ENCODE measurements around the gene MAP6D1.
A peak's percentile ranks its signal among the peaks of the same experiment; 100 is the strongest.

MAP6D1 gene

DNA sequence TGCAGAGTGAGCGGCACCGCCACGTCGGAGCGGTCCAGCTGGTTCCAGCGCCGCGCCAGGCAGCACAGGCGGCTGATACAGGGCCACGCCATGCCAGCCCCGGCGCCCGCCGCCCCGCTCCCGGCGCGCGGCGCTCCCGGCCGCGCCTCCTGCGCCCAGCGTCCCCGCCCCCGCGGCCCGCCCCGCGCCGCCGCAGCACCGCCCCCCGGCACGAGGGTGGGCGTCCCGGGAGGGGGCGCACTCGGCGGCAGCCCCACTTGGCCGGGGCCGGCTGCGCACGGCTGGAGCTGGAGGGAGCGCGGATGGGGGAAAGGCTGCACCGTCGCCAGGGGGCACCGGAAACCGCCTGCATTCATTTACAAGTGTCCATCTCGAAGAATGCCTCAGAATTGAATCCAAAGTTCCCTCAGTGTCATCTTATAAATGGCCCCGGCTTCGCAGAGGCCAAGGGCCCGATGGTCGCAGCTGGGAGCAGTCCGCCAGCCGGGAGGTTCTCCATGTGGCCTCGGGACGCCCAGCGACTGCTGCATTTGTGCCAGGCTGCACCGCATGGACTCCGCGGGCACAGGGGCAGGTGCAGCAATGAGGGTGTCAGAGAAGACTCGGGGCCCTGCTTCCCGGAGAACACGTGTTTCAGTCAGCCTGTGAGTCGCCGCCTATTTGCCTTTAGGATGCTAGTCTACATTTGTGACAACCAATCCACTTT, at the start of gene MAP6D1:
TSS of gene MAP6D1 (minus strand) at position 122 of the 706 bp plus-strand sequence. CDS start at position 92, 30 bp downstream.
- DNase-seq (ENCODE audit: insufficient read length, low spot score) (peak; percentile 49), FAIRE-seq (no peak)
- TF ChIP-seq, protein P1, sequence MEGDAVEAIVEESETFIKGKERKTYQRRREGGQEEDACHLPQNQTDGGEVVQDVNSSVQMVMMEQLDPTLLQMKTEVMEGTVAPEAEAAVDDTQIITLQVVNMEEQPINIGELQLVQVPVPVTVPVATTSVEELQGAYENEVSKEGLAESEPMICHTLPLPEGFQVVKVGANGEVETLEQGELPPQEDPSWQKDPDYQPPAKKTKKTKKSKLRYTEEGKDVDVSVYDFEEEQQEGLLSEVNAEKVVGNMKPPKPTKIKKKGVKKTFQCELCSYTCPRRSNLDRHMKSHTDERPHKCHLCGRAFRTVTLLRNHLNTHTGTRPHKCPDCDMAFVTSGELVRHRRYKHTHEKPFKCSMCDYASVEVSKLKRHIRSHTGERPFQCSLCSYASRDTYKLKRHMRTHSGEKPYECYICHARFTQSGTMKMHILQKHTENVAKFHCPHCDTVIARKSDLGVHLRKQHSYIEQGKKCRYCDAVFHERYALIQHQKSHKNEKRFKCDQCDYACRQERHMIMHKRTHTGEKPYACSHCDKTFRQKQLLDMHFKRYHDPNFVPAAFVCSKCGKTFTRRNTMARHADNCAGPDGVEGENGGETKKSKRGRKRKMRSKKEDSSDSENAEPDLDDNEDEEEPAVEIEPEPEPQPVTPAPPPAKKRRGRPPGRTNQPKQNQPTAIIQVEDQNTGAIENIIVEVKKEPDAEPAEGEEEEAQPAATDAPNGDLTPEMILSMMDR (IDR thresholded peaks at IDR 0.05; ENCODE audit: insufficient read depth, missing control alignments) = peak; percentile 43

DNA sequence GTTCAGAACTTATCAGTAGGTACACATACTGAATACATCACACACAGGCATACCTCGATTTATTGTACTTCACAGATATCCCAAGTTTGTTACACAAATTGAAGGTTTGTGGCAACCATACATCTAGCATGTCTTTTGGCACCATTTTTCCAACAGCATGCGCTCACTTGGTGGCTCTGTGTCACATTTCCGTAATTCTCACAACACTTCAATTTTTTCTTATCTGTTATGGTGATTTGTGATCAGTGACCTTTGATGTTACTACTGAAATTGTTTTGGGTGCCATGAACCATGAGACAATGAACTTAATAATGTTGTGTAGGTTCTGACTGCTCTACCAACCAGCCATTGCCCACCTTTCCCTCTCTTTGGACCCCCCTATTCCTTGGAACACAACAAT, 48.5 kb upstream of the MAP6D1 start:
- FAIRE-seq (no peak), DNase-seq (ENCODE audit: insufficient read length, low spot score) (no peak)
- TF ChIP-seq, protein P1 (IDR thresholded peaks at IDR 0.05; ENCODE audit: insufficient read depth, missing control alignments) = no peak

DNA sequence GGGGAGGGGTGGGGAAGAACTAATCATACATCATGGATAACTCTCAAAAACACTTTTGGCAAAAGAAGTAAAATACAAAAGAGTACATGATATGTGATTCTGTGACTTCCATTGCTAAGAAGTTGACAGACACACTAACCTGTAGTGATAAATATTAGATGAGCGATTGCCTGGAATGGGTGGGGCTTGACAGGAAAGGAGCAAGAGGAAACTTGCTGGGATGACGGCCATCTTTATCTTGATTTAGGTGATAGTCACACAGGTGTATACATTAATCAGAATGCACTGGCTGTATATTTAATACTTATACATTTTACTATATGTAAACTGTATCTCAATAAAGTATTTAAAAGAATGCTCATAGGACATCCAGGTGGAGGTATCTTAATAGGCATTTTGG, 46.2 kb upstream of the MAP6D1 start:
- TF ChIP-seq, protein P1 (IDR thresholded peaks at IDR 0.05; ENCODE audit: insufficient read depth, missing control alignments) = no peak
- no peak for DNase-seq (ENCODE audit: insufficient read length, low spot score)
- no peak for FAIRE-seq

DNA sequence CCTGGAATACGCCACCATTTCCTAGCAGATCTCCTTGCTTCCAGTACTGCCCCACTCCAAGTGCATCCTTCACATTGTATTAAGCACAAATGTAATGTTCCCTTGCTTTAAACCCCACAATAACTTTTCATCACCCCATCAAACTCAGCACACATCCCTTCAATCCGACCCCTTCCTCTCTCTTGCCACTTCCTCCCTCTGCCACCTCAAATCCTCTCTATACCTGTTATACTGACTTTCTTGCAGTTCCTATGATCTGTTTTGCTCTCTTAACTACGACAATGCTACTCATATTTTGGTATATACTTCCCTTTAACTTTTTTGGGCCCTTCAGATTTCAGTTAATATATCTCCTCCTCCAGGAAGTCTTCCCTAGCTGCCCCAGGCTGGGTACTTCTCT, 45.2 kb upstream of the MAP6D1 start:
- FAIRE-seq (no peak), DNase-seq (ENCODE audit: insufficient read length, low spot score) (no peak)
- TF ChIP-seq, protein P1 (IDR thresholded peaks at IDR 0.05; ENCODE audit: insufficient read depth, missing control alignments) = no peak

DNA sequence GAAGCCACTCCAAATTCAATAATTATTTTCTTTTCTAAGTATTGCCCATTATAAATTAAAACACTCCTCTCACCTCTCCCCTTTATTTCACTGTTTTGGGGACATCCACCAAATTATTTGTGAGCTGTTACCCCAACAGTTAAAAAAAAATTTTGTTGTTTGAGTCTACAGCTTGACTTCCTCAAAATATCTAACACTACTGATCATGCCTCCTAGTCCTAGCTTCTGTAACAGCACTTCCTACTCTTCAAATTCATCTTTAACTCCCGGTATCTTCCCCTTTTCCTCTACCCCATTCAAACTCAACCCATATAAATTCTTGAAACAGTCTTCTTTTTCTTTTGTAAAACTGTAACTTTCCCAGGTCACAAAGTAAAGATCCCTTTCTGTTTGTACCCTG, 43.4 kb upstream of the MAP6D1 start:
- FAIRE-seq = no peak
- TF ChIP-seq, protein P1 (IDR thresholded peaks at IDR 0.05; ENCODE audit: insufficient read depth, missing control alignments) = no peak
- no peak for DNase-seq (ENCODE audit: insufficient read length, low spot score)

DNA sequence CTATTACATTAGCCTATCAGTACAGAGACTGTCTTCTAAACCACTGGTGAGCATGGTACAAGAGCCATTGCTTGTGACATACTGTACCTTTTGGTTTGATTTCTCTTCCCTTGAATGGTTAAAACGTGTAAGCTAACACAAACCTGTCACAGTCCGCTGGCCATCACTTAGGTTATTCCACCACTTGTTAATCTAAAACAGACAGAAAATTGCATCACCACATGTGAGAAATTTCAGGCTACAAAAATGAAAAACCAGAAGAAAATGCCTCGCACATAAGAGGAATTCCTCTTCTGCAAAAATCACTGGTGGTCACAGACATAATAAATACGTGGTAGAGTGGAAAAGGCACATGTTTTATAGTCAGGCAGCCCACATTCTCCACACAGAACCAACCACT, 37.2 kb upstream of the MAP6D1 start:
- TF ChIP-seq, protein P1 (IDR thresholded peaks at IDR 0.05; ENCODE audit: insufficient read depth, missing control alignments) = no peak
- FAIRE-seq (no peak), DNase-seq (ENCODE audit: insufficient read length, low spot score) (no peak)

DNA sequence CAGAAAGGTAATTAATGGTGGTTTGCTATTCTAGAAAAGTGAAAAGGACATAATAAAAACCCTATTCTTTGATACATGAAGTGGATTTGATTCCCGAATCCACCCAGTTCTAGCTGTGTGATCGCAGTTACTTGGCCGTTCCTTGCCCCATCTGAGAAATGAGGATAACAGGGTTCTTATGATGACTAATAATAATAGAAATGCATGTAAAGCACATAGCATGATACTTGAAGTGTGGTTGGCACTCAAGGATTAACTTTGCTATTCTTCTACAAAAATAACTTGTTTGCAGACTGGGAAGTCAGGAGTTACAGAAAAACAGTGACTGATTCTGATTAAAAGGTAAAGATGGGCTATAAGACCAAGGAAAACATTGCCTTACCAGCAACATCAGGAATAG, 32.5 kb upstream of the MAP6D1 start:
- DNase-seq (ENCODE audit: insufficient read length, low spot score) (no peak), FAIRE-seq (no peak)
- TF ChIP-seq, protein P1 (IDR thresholded peaks at IDR 0.05; ENCODE audit: insufficient read depth, missing control alignments) = no peak
